T-cell (primary cell): Measurements from ENCODE around the gene MFSD1. TPM values are rescaled to one million over a fixed set of nuclear protein-coding genes. Genes with fewer than 3 reads are reported as not detected.

Experiments used
- ATAC-seq, 4 experiments: fragments of 200-7000 bp in 3 of 4; fragments of 150-1000 bp in 1 of 4; cut with Tn5 transposase; replicated peaks in 1 of 4; 1 replicate in 3 of 4; 2 replicates in 1 of 4; pipeline ENCODE4 v1.10.0; 2021; ENCODE audit warnings: moderate library complexity in 3 of 4, mild to moderate bottlenecking in 2 of 4, moderate number of reproducible peaks in 1 of 4
- CTCF ChIA-PET, 2 donors: fragments of 300-600 bp; sonication (Branson Sonifier 250); formaldehyde crosslinking; loops; one replicate each; lab custom pipeline; 2022; ENCODE audit warnings: antibody characterized with exemption in 2 of 2; lab: Charles Lee
- POLR2A ChIA-PET, 2 donors: fragments of 300-600 bp; sonication (Branson Sonifier 250); formaldehyde crosslinking; loops; one replicate each; lab custom pipeline; 2022; ENCODE audit warnings: antibody characterized with exemption in 2 of 2; lab: Charles Lee
- DNase-seq, 35 experiments: peaks; one replicate each; pipeline versions ENCODE4 v3.0.0 to v3.0.0-alpha.2; 2013 to 2023
- H3K27ac ChIP-seq: one replicate; pipeline ENCODE4 v1.5.1; 2013; ENCODE audit warnings: low read length
- H3K27me3 ChIP-seq, 2 experiments: replicated peaks in 1 of 2; 1 replicate in 1 of 2; 2 replicates in 1 of 2; pipeline versions ENCODE4 v1.6.1 to v1.7.0; 2013; ENCODE audit warnings: low read length in 1 of 2, mixed read lengths in 1 of 2; ENCODE audit not compliant: control insufficient read depth in 2 of 2, insufficient read depth in 2 of 2; ENCODE audit errors: extremely low read depth in 1 of 2
- H3K36me3 ChIP-seq, 2 donors: 1 replicate in 1 of 2; 2 replicates in 1 of 2; pipeline versions ENCODE4 v1.6.1 to v1.7.0; 2013; ENCODE audit warnings: low read length in 1 of 2; ENCODE audit not compliant: control insufficient read depth in 2 of 2, insufficient read depth in 1 of 2; ENCODE audit errors: extremely low read depth in 1 of 2
- H3K4me1 ChIP-seq, 2 experiments: 1 replicate in 1 of 2; 2 replicates in 1 of 2; pipeline versions ENCODE4 v1.6.1 to v1.7.0; 2013; ENCODE audit warnings: low read length in 2 of 2, mixed read lengths in 1 of 2; ENCODE audit not compliant: insufficient read depth in 2 of 2, control insufficient read depth in 1 of 2; ENCODE audit errors: extremely low read depth in 1 of 2
- H3K4me3 ChIP-seq, 2 donors: 1 replicate in 1 of 2; 2 replicates in 1 of 2; pipeline versions ENCODE4 v1.5.1 to v1.7.0; 2013; ENCODE audit warnings: mild to moderate bottlenecking in 2 of 2, low read length in 1 of 2, moderate library complexity in 1 of 2; ENCODE audit not compliant: control insufficient read depth in 1 of 2; ENCODE audit errors: extremely low read depth in 1 of 2
- H3K9me3 ChIP-seq: 2 replicates; pipeline ENCODE4 v1.7.0; 2013
- H3K27ac Mint-ChIP-seq, 2 donors: one replicate each; pipeline ENCODE4 v1.8.0; 2020 to 2021; ENCODE audit warnings: mild to moderate bottlenecking in 2 of 2, mixed read lengths in 2 of 2
- H3K27me3 Mint-ChIP-seq, 2 donors: one replicate each; pipeline ENCODE4 v1.8.0; 2021 to 2022; ENCODE audit warnings: mixed read lengths in 2 of 2
- H3K36me3 Mint-ChIP-seq: one replicate; pipeline ENCODE4 v1.8.0; 2021; ENCODE audit warnings: mixed read lengths
- H3K4me1 Mint-ChIP-seq, 3 donors: one replicate each; pipeline ENCODE4 v1.8.0; 2020 to 2022; ENCODE audit warnings: mixed read lengths in 3 of 3, mild to moderate bottlenecking in 1 of 3
- H3K4me3 Mint-ChIP-seq, 3 donors: one replicate each; pipeline ENCODE4 v1.8.0; 2020 to 2022; ENCODE audit warnings: mild to moderate bottlenecking in 3 of 3, mixed read lengths in 3 of 3, moderate library complexity in 3 of 3
- H3K9me3 Mint-ChIP-seq, 3 donors: one replicate each; pipeline ENCODE4 v1.8.0; 2020 to 2022; ENCODE audit warnings: mixed read lengths in 3 of 3
- WGBS: methylation state at CpG from one replicate; pipeline ENCODE4 v1.1.5; 2013; ENCODE audit warnings: missing lambda C conversion rate; ENCODE audit not compliant: insufficient coverage; 5-methylcytosine and 5-hydroxymethylcytosine counted together
- total RNA-seq, 35 experiments: library from RNA in 6 of 35; stranded (reverse) in 6 of 35; fragments of 120-200 nt in 1 of 35; gene quantifications; one replicate each; pipeline versions ENCODE4 v1.2.1 to v1.2.4 and lab custom pipeline; 2013 to 2026

Gene MFSD1
- total RNA-seq, 5 donors from 2014 or later (not counting 1 experiment from before 2014, with no cell fraction given) = 17.7 to 28.3 (median 25.5) TPM

DNA sequence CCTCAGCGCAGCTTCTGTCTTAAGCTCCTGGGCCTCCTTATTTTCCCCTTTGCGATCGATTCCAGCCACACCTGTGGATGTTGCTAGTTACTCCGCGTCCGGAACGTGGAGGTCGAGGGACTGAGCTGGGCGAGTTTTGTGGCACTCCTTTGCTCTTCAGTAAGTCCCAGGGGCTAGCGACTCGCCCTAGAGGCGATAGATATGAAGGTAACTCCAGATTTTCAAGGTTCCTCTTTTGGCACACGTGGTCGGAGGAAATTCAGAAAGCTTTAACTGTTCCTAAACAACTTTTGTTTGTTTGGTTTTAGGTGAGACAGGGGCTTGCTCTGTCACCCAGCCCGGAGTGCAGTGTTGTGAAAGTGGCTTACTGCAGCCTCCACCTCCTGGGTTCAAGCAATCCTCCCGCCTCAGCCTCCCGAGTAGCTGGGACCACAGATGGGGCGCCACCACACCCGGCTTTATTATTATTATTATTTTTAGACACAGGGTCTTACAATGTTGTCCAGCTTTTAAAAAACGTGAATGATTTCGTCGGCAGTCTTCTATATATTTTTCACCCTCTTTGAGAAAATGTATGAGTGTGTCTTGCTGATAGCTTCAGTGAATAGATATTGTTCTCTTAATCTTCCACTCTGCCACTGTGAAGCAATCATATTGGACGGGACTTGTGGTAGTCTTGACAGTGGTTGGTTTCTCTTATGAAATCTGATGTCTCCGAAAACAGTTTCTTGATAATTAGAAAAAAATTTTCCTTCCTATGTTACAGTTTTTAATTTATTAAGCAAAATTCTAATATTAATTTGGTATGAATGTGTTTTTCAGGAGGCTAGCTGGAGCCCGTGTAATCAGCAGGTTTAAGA lies 785 bp downstream of the MFSD1 start:
- Mint-ChIP-seq H3K4me1 (peaks cover 41% of the 10 kb centered on the region in 3 donors), H3K27me3 (no peaks in the 10 kb centered on the region), H3K4me3 (peak overlapping the region; percentile 85 to 89 (median 89)), H3K9me3 (no peaks in the 10 kb centered on the region), H3K27ac (peak overlapping the region; percentile 60 to 93), H3K36me3 (peaks cover 19% of the 10 kb centered on the region)
- peaks cover 14 to 18% of the 10 kb centered on the region in 2 experiments for H3K4me1 ChIP-seq
- DNase-seq (peak in 9 of 35 experiments; percentile 3 to 39 (median 8)), ATAC-seq (peak; percentile 16 to 24 (median 20))
- H3K27ac ChIP-seq = peak overlapping the region; percentile 57
- WGBS = 3% methylated on average over 11 of the region's 25 CpGs
- H3K4me3 ChIP-seq = peak overlapping the region; percentile 84 to 99
- ChIA-PET CTCF (interaction anchor here (0.8 to 3.5 kb wide), 6 partner anchors 10 to 692 kb away, joined by 3 to 16 read pairs (median 11); partner anchors contain the start of gene GFM1 (in 1 of the 2)), POLR2A (interaction anchor here in 1 of 2 donors (0.5 to 1.2 kb wide), 2 partner anchors 158 to 1192 kb away, joined by 5 to 6 read pairs; partner anchors contain the start of gene GFM1)
- peaks cover 0 to 8% of the 10 kb centered on the region in 2 donors for H3K36me3 ChIP-seq
- H3K27me3 ChIP-seq = no peaks in the 10 kb centered on the region
- no peaks in the 10 kb centered on the region for H3K9me3 ChIP-seq

- H3K27me3 Mint-ChIP-seq = no peaks in the 10 kb centered on the region
- WGBS = no CpG with 5 or more reads among the region's 3 CpGs
- H3K4me1 Mint-ChIP-seq = peaks cover 43 to 59% (median 44%) of the 10 kb centered on the region in 3 donors
- no peak overlapping the region for H3K4me3 Mint-ChIP-seq
- Histone ChIP-seq H3K9me3 (no peaks in the 10 kb centered on the region), H3K36me3 (peaks cover 0 to 23% of the 10 kb centered on the region in 2 donors), H3K27ac (no peak overlapping the region), H3K4me3 (no peak overlapping the region), H3K4me1 (peaks cover 18 to 22% of the 10 kb centered on the region in 2 experiments), H3K27me3 (no peaks in the 10 kb centered on the region)
- no peak overlapping the region for H3K27ac Mint-ChIP-seq
- POLR2A ChIA-PET = no interaction called here
- CTCF ChIA-PET = no interaction called here
- ATAC-seq (no peak), DNase-seq (no peak)
- peaks cover 31% of the 10 kb centered on the region for H3K36me3 Mint-ChIP-seq
- no peaks in the 10 kb centered on the region for H3K9me3 Mint-ChIP-seq
These were observed 2.6 kb downstream of the MFSD1 start for GRCh38 chr3:158804441-158804840.

- 100% methylated on average over 1 of the region's 3 CpGs for WGBS
- Histone ChIP-seq H3K27me3 (no peaks in the 10 kb centered on the region), H3K27ac (no peak overlapping the region), H3K9me3 (no peaks in the 10 kb centered on the region), H3K4me1 (peaks cover 0 to 15% of the 10 kb centered on the region in 2 experiments), H3K4me3 (no peak overlapping the region), H3K36me3 (peaks cover 0 to 57% of the 10 kb centered on the region in 2 donors)
- Mint-ChIP-seq H3K4me3 (no peak overlapping the region), H3K4me1 (peaks cover 24 to 40% (median 25%) of the 10 kb centered on the region in 3 donors), H3K27ac (no peak overlapping the region), H3K9me3 (no peaks in the 10 kb centered on the region), H3K36me3 (peaks cover 62% of the 10 kb centered on the region), H3K27me3 (no peaks in the 10 kb centered on the region)
- POLR2A ChIA-PET = no interaction called here
- CTCF ChIA-PET = no interaction called here
- ATAC-seq (no peak), DNase-seq (no peak)
These were observed 6.8 kb downstream of the MFSD1 start for GRCh38 chr3:158808697-158809096.

- no peak overlapping the region for H3K4me3 ChIP-seq
- Mint-ChIP-seq H3K27me3 (no peaks in the 10 kb centered on the region), H3K36me3 (peaks cover 67% of the 10 kb centered on the region), H3K9me3 (no peaks in the 10 kb centered on the region), H3K4me1 (peaks cover 18 to 35% (median 19%) of the 10 kb centered on the region in 3 donors), H3K27ac (no peak overlapping the region), H3K4me3 (no peak overlapping the region)
- H3K9me3 ChIP-seq = no peaks in the 10 kb centered on the region
- H3K36me3 ChIP-seq = peaks cover 0 to 64% of the 10 kb centered on the region in 2 donors
- 83% methylated on average over 1 of the region's 4 CpGs for WGBS
- H3K27ac ChIP-seq = no peak overlapping the region
- DNase-seq (no peak), ATAC-seq (peak; percentile 43 to 59 (median 54))
- ChIA-PET POLR2A (no interaction called here), CTCF (interaction anchor here in 1 of 2 donors (1.5 kb wide), 1 partner anchor 20 kb away, joined by 5 read pairs; no protein-coding TSS in a partner anchor)
- peaks cover 0 to 12% of the 10 kb centered on the region in 2 experiments for H3K4me1 ChIP-seq
- H3K27me3 ChIP-seq = no peaks in the 10 kb centered on the region
These were observed 7.8 kb downstream of the MFSD1 start for GRCh38 chr3:158809642-158810041.

DNA sequence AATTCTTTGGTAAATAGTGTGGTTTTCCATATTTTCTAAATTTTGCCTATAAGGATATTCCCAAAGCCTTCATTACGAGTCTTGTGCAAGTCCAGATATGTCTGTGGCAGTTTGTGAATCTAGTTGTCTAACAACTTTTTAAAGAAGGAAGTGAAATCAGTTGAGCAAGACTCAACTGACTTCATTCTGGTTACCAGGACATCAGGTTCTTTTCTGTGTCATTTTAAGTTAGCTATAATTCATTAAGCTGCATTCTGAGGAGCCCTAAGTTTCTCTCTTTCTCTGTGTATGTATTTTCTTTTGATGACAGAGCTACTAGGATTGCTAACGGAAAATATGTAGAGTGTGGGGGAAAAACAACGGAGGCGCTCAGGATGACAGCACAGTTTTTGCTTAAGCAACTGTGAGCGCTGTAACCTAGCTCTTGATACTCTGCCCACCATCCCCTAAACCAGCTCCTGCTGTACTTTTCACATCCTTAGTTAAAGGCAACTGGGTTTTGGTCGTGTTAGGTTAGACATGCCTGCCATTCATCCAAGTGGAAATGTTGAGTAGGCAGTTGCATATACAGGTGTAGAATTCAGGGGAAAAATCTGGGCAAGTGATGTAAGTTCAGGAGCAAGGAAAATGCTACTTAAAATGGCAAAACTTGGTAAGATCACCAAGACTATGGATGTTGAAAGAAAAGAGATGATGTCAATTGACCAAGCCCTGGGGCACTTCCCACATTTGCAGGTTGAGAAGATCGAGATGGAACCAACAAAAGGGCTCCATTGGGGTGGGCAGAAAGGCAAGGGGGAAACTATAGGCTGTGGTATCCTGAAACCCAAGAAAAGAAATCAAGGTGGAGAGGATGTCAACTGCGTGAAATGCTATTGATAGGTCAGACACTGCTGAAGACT lies 9.2 kb downstream of the MFSD1 start:
- POLR2A ChIA-PET = interaction anchor here in 1 of 2 donors (0.6 kb wide), 1 partner anchor 160 kb away, joined by 3 read pairs; no protein-coding TSS in a partner anchor
- Mint-ChIP-seq H3K27ac (no peak overlapping the region), H3K4me1 (peaks cover 10 to 25% (median 11%) of the 10 kb centered on the region in 3 donors), H3K9me3 (no peaks in the 10 kb centered on the region), H3K4me3 (no peak overlapping the region), H3K36me3 (peaks cover 64% of the 10 kb centered on the region), H3K27me3 (no peaks in the 10 kb centered on the region)
- no peaks in the 10 kb centered on the region for H3K9me3 ChIP-seq
- 100% methylated on average over 1 of the region's 8 CpGs for WGBS
- ATAC-seq (no peak), DNase-seq (no peak)
- no peak overlapping the region for H3K27ac ChIP-seq
- H3K4me3 ChIP-seq = no peak overlapping the region
- CTCF ChIA-PET = interaction anchor here in 1 of 2 donors (1.0 to 1.5 kb wide), 2 partner anchors 16 to 22 kb away, joined by 3 to 5 read pairs; no protein-coding TSS in a partner anchor
- H3K27me3 ChIP-seq = no peaks in the 10 kb centered on the region
- peaks cover 0 to 63% of the 10 kb centered on the region in 2 donors for H3K36me3 ChIP-seq
- H3K4me1 ChIP-seq = peaks cover 0 to 12% of the 10 kb centered on the region in 2 experiments
